Pancreas (tissue), 10 donors: Measurements from ENCODE around the gene PPFIBP1. TPM values are rescaled to one million over a fixed set of nuclear protein-coding genes. Genes with fewer than 3 reads are reported as not detected.
A peak's percentile ranks its signal among the peaks of the same experiment; 100 is the strongest.

Source experiments
- ATAC-seq, 4 donors: fragments of 200-7000 bp; cut with Tn5 transposase; one replicate each; pipeline versions ENCODE4 v1.8.0 to v1.9.1; 2020; ENCODE audit warnings: mild to moderate bottlenecking in 4 of 4, moderate library complexity in 4 of 4
- DNase-seq, 6 donors: peaks; one replicate each; pipeline ENCODE4 v3.0.0-alpha.2; 2020
- FAIRE-seq: peaks from 2 replicates; lab custom pipeline; 2012; peaks lifted over from hg19 to GRCh38; lab: Jason Lieb, UNC
- H3K27ac ChIP-seq, 4 donors: fragments of 200-600 bp; sonication (generic); 1 replicate in 3 of 4; 2 replicates in 1 of 4; pipeline versions ENCODE4 v1.5.0 to v1.8.0; 2020
- H3K27me3 ChIP-seq, 4 donors: fragments of 200-600 bp; one replicate each; pipeline ENCODE4 v1.8.0; 2021
- H3K36me3 ChIP-seq, 3 donors: fragments of 200-600 bp; sonication (generic) in 1 of 3; one replicate each; pipeline versions ENCODE4 v1.5.0 to v1.8.0; 2020 to 2021
- H3K4me1 ChIP-seq, 3 donors: fragments of 200-600 bp; one replicate each; pipeline ENCODE4 v1.8.0; 2021
- H3K4me3 ChIP-seq, 4 donors: fragments of 200-600 bp; sonication (generic) in 2 of 4; one replicate each; pipeline versions ENCODE4 v1.5.0 to v1.8.0; 2020 to 2021
- H3K9me3 ChIP-seq, 4 donors: fragments of 200-600 bp; one replicate each; pipeline ENCODE4 v1.8.0; 2021
- CTCF ChIP-seq, 4 donors: fragments of 200-600 bp; sonication (generic) in 3 of 4; IDR thresholded peaks; one replicate each; pipeline versions ENCODE4 v1.5.0 to v1.8.0; 2021; ENCODE audit warnings: antibody characterized with exemption in 4 of 4
- WGBS, 2 donors: extraction: QIAGEN DNeasy Blood & Tissue Kit; methylation state at CpG; one replicate each; pipeline ENCODE4 v1.1.7; 2013; 5-methylcytosine and 5-hydroxymethylcytosine counted together
- intact Hi-C, 3 donors: fragments of 100-400 bp; cut with DNase I; formaldehyde crosslinking; loops; one replicate each; pipeline versions ENCODE4 v1.11.1 to v1.14.2; 2022
- polyA plus RNA-seq, 2 donors: library from polyadenylated mRNA; stranded (reverse); fragments of 200-250 nt; gene quantifications; one replicate each; pipeline ENCODE4 v1.2.3, GENCODE V29; 2013
- total RNA-seq, 6 donors: library from RNA; stranded (reverse); fragmentation: NEBNext Ultra II Directional in 4 of 6; extraction: Animal tissue kit (Norgen Biotek cat#: 25700) in 4 of 6; gene quantifications; one replicate each; pipeline versions ENCODE4 v1.2.1 to v1.2.4, GENCODE V29; 2021 to 2023
- donor health status: healthy with polysubstance abuse.
- donor health status: DM: no; HTN: no; CAD: no; lungs with moderate emphysema.
- donor health status: DM: no; HTN: no; CAD: no.
- donor health status: control.
- donor health status: control.
- donor health status: Bipolar disorder and iron deficiency.
- donor health status: DM: yes; HTN: yes; CAD: no.
- donor health status: DM: no; HTN: no; CAD: no.
- donor health status: DM: no; HTN: no; CAD: no.
- donor health status: DM: yes; HTN: yes; CAD: no.

The PPFIBP1 gene
- total RNA-seq: 10 to 100 TPM; 29.8 to 50.3 (median 34.7) TPM
- polyA plus RNA-seq: 10 to 100 TPM; 12.1 to 12.5 TPM

- FAIRE-seq (peak; percentile 82), DNase-seq (peak; percentile 99 to 100 (median 100)), ATAC-seq (peak; percentile 96 to 99 (median 98))
- 0 to 1% methylated on average over 41 of the region's 41 CpGs for WGBS, 2 donors
- H3K9me3 ChIP-seq: no peaks in the 10 kb centered on the region
- H3K36me3 ChIP-seq: no peaks in the 10 kb centered on the region
- H3K27ac ChIP-seq: peak within 1 kb of the TSS; percentile 92 to 96 (median 94)
- peaks cover 7 to 9% (median 8%) of the 10 kb centered on the region in 3 donors for H3K4me1 ChIP-seq
- H3K4me3 ChIP-seq: peak within 1 kb of the TSS; percentile 61 to 77 (median 70)
- no peaks in the 10 kb centered on the region for H3K27me3 ChIP-seq
- intact Hi-C loops: loop anchor here in 1 of 3 donors (10.0 kb wide), 1 partner anchor 89 kb away; no protein-coding TSS in a partner anchor
- no peak for TF ChIP-seq CTCF (IDR thresholded peaks at IDR 0.05)
These were observed at the start of gene PPFIBP1 for GRCh38 chr12:27523642-27524493. TSS of gene PPFIBP1 (plus strand) at chr12:27524206. CDS start at chr12:27633397, 109,191 bp downstream.

- no peaks in the 10 kb centered on the region for H3K27me3 ChIP-seq
- no peak for FAIRE-seq
- no peak overlapping the region for H3K4me3 ChIP-seq
- H3K36me3 ChIP-seq: no peaks in the 10 kb centered on the region
- WGBS, 2 donors: 34 to 46% methylated on average over 3 of the region's 3 CpGs
- TF ChIP-seq CTCF (IDR thresholded peaks at IDR 0.05): no peak
- intact Hi-C loops: no loop called here
- H3K27ac ChIP-seq: no peak overlapping the region
- no peak for ATAC-seq
- peaks cover 0 to 3% (median 2%) of the 10 kb centered on the region in 4 donors for H3K9me3 ChIP-seq
- no peak for DNase-seq
- H3K4me1 ChIP-seq: peaks cover 0 to 7% (median 0%) of the 10 kb centered on the region in 3 donors
These were observed 49.7 kb upstream of the PPFIBP1 start for GRCh38 chr12:27474344-27474743.

- no peak for DNase-seq
- no peak for TF ChIP-seq CTCF (IDR thresholded peaks at IDR 0.05)
- H3K9me3 ChIP-seq: peaks cover 0 to 3% (median 2%) of the 10 kb centered on the region in 4 donors
- H3K27ac ChIP-seq: no peak overlapping the region
- H3K4me3 ChIP-seq: no peak overlapping the region
- H3K4me1 ChIP-seq: peaks cover 0 to 7% (median 0%) of the 10 kb centered on the region in 3 donors
- intact Hi-C loops: no loop called here
- no peaks in the 10 kb centered on the region for H3K27me3 ChIP-seq
- no peaks in the 10 kb centered on the region for H3K36me3 ChIP-seq
- no peak for ATAC-seq
- FAIRE-seq: no peak
These were observed 47.0 kb upstream of the PPFIBP1 start for GRCh38 chr12:27477049-27477448.

GRCh38 chr12:27478949-27479348 lies 45.1 kb upstream of the PPFIBP1 start:
- intact Hi-C loops: no loop called here
- FAIRE-seq (no peak), ATAC-seq (no peak), DNase-seq (no peak)
- no peaks in the 10 kb centered on the region for H3K36me3 ChIP-seq
- peaks cover 0 to 3% (median 2%) of the 10 kb centered on the region in 4 donors for H3K9me3 ChIP-seq
- H3K27ac ChIP-seq: no peak overlapping the region
- H3K27me3 ChIP-seq: no peaks in the 10 kb centered on the region
- peaks cover 0 to 4% (median 0%) of the 10 kb centered on the region in 3 donors for H3K4me1 ChIP-seq
- no peak for TF ChIP-seq CTCF (IDR thresholded peaks at IDR 0.05)
- H3K4me3 ChIP-seq: no peak overlapping the region

GRCh38 chr12:27480016-27480415 lies 44.0 kb upstream of the PPFIBP1 start:
- WGBS, 2 donors: 69 to 80% methylated on average over 1 of the region's 1 CpG
- intact Hi-C loops: no loop called here
- H3K4me3 ChIP-seq: no peak overlapping the region
- no peaks in the 10 kb centered on the region for H3K36me3 ChIP-seq
- TF ChIP-seq CTCF (IDR thresholded peaks at IDR 0.05): no peak
- no peak for ATAC-seq
- no peaks in the 10 kb centered on the region for H3K27me3 ChIP-seq
- H3K9me3 ChIP-seq: peaks cover 0 to 3% (median 2%) of the 10 kb centered on the region in 4 donors
- DNase-seq: no peak
- FAIRE-seq: no peak
- no peak overlapping the region for H3K27ac ChIP-seq
- H3K4me1 ChIP-seq: no peaks in the 10 kb centered on the region
